ENCODE measurements around the gene TMSB4X.

The TMSB4X gene

DNA sequence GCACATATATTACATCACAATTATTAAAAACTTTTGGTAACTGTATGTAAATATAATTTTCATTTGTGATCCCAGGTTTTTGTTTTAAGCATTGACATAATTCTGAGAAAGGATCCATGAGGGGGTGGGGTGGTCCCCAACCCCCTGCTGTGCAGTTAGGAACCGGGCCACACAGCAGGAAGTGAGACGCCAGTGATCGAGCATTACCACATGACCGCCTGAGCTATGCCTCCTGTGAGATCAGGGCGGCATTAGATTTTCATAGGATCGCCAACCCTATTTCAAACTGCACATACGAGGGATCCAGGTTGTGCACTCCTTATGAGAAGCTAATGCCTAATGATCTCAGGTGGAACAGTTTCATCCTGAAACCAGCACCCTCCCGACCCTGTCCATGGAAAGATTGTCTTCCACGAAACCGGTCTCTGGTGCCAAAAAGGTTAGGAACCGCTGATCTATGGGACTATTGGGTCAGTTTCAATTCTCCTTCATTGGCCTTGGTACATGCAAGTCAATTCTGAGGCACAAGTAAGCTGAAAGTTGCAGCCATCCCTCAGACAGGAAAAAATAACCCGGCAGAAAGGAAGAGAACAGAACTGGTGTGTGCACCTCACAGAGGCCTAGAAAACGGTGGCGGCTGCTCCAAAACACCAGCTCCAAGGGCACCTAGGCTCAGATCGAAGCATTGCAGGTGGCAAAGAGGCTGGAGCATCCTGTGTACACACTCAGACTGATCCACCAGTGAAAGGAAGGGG lies 7.0 kb upstream of the TMSB4X start:
- H3K4me1 ChIP-seq (ENCODE audit: low read depth, poor library complexity, severe bottlenecking) = no peaks in the 10 kb centered on the region
- TF ChIP-seq CTCF (conservative IDR thresholded peaks at IDR 0.05; ENCODE audit: low read depth, low read length) = no peak
- no peak overlapping the region for H3K9ac ChIP-seq
- no peak overlapping the region for H3K4me2 ChIP-seq
- H3K79me2 ChIP-seq (ENCODE audit: insufficient read depth, low read depth) = no peaks in the 10 kb centered on the region
- no peaks in the 10 kb centered on the region for H4K20me1 ChIP-seq (ENCODE audit: insufficient read depth)
- H3K27ac ChIP-seq = no peak overlapping the region
- no peaks in the 10 kb centered on the region for H3K36me3 ChIP-seq (ENCODE audit: insufficient read depth)
- H3K27me3 ChIP-seq (ENCODE audit: insufficient read depth, low read depth) = no peaks in the 10 kb centered on the region
- no peak overlapping the region for H3K4me3 ChIP-seq (IDR thresholded peaks at IDR 0.05; ENCODE audit: insufficient read depth, low read depth, low read length)
- no peak overlapping the region for H2AFZ ChIP-seq (ENCODE audit: low read depth)

GRCh38 chrX:12970691-12971202 lies 4.2 kb upstream of the TMSB4X start:
- H3K27ac ChIP-seq = no peak overlapping the region

GRCh38 chrX:12971282-12972003 lies 3.5 kb upstream of the TMSB4X start:
- Histone ChIP-seq H2AFZ (ENCODE audit: low read depth) (no peak overlapping the region), H3K27me3 (ENCODE audit: insufficient read depth, low read depth) (no peaks in the 10 kb centered on the region), H3K4me1 (ENCODE audit: low read depth, poor library complexity, severe bottlenecking) (peaks cover 10% of the 10 kb centered on the region), H4K20me1 (ENCODE audit: insufficient read depth) (no peaks in the 10 kb centered on the region), H3K79me2 (ENCODE audit: insufficient read depth, low read depth) (peaks cover 14% of the 10 kb centered on the region), H3K4me3 (IDR thresholded peaks at IDR 0.05; ENCODE audit: insufficient read depth, low read depth, low read length) (no peak overlapping the region), H3K27ac (no peak overlapping the region), H3K4me2 (no peak overlapping the region), H3K36me3 (ENCODE audit: insufficient read depth) (no peaks in the 10 kb centered on the region), H3K9ac (no peak overlapping the region)
- TF ChIP-seq CTCF (conservative IDR thresholded peaks at IDR 0.05; ENCODE audit: low read depth, low read length) = no peak

More at GRCh38 chrX:12970691-12971202, 4.2 kb upstream of the TMSB4X start:
- Histone ChIP-seq H4K20me1 (ENCODE audit: insufficient read depth) (no peaks in the 10 kb centered on the region), H3K27me3 (ENCODE audit: insufficient read depth, low read depth) (no peaks in the 10 kb centered on the region), H3K4me1 (ENCODE audit: low read depth, poor library complexity, severe bottlenecking) (peaks cover 10% of the 10 kb centered on the region), H3K79me2 (ENCODE audit: insufficient read depth, low read depth) (peaks cover 8% of the 10 kb centered on the region), H3K9ac (no peak overlapping the region), H3K4me2 (no peak overlapping the region), H2AFZ (ENCODE audit: low read depth) (no peak overlapping the region), H3K36me3 (ENCODE audit: insufficient read depth) (no peaks in the 10 kb centered on the region), H3K4me3 (IDR thresholded peaks at IDR 0.05; ENCODE audit: insufficient read depth, low read depth, low read length) (no peak overlapping the region)
- TF ChIP-seq CTCF (conservative IDR thresholded peaks at IDR 0.05; ENCODE audit: low read depth, low read length) = no peak

DNA sequence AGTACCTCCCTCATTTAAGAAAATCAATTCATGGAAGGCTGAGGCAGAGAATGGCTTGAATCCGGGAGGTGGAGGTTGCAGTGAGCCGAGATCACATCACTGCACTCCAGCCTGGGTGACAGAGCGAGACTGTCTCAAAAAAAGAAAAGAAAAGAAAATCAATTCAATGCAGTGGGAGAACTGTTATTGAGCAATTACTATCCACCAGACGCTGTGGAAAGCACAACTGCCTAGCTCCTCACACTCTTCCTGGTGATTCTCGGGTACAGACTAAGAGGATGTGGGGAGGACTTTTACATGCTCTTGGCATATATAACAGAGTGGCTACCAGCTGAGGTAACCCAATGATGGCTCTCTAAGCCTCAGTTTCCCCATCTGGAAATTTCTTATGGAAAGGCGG lies 2.7 kb upstream of the TMSB4X start:
- Histone ChIP-seq H3K4me2 (no peak overlapping the region), H3K36me3 (ENCODE audit: insufficient read depth) (no peaks in the 10 kb centered on the region), H4K20me1 (ENCODE audit: insufficient read depth) (no peaks in the 10 kb centered on the region), H3K4me3 (IDR thresholded peaks at IDR 0.05; ENCODE audit: insufficient read depth, low read depth, low read length) (no peak overlapping the region), H3K9ac (no peak overlapping the region), H3K27ac (no peak overlapping the region), H3K27me3 (ENCODE audit: insufficient read depth, low read depth) (no peaks in the 10 kb centered on the region), H3K79me2 (ENCODE audit: insufficient read depth, low read depth) (peaks cover 21% of the 10 kb centered on the region), H2AFZ (ENCODE audit: low read depth) (no peak overlapping the region), H3K4me1 (ENCODE audit: low read depth, poor library complexity, severe bottlenecking) (peaks cover 10% of the 10 kb centered on the region)
- TF ChIP-seq CTCF (conservative IDR thresholded peaks at IDR 0.05; ENCODE audit: low read depth, low read length) = no peak
